Ishikawa (cell line): ENCODE data around the gene IGDCC3.

Experiments
- CREB1 ChIP-seq: IDR thresholded peaks from 2 replicates; pipeline ENCODE4 v1.6.1; 2012; ENCODE audit warnings: low read depth
- EP300 ChIP-seq: IDR thresholded peaks from 2 replicates; pipeline ENCODE4 v1.6.1; 2012; ENCODE audit warnings: borderline replicate concordance
- FOXM1 ChIP-seq: IDR thresholded peaks from 2 replicates; pipeline ENCODE4 v1.6.1; 2012; ENCODE audit warnings: low read depth, borderline replicate concordance
- MAX ChIP-seq: IDR thresholded peaks from 2 replicates; pipeline ENCODE4 v1.6.1; 2012
- NFIC ChIP-seq: IDR thresholded peaks from 2 replicates; pipeline ENCODE4 v1.6.1; 2012
- RAD21 ChIP-seq: IDR thresholded peaks from 2 replicates; pipeline ENCODE4 v1.6.1; 2012; ENCODE audit warnings: low read depth
- REST ChIP-seq: IDR thresholded peaks from 2 replicates; pipeline ENCODE4 v1.6.1; 2012; ENCODE audit warnings: low read depth, mild to moderate bottlenecking
- TAF1 ChIP-seq: IDR thresholded peaks from 2 replicates; pipeline ENCODE4 v1.6.1; 2012; ENCODE audit warnings: low read depth, mild to moderate bottlenecking
- TEAD4 ChIP-seq: IDR thresholded peaks from 2 replicates; pipeline ENCODE4 v1.6.1; 2012
- USF1 ChIP-seq: IDR thresholded peaks from 2 replicates; pipeline ENCODE4 v1.6.1; 2012
- YY1 ChIP-seq: IDR thresholded peaks from 2 replicates; pipeline ENCODE4 v1.6.1; 2012; ENCODE audit warnings: low read depth
- ZBTB7A ChIP-seq: IDR thresholded peaks from 2 replicates; pipeline ENCODE4 v1.6.1; 2012; ENCODE audit warnings: low read depth

IGDCC3 gene

GRCh38 chr15:65381445-65382145 is 3.8 kb upstream of the IGDCC3 start:
- TF ChIP-seq EP300 (no peak), MAX (no peak), FOXM1 (no peak), TEAD4 (no peak), CREB1 (no peak), ZBTB7A (no peak), REST (no peak), YY1 (no peak)

- TF ChIP-seq TEAD4 (no peak), USF1 (no peak), FOXM1 (no peak), RAD21 (no peak), REST (no peak), YY1 (no peak), ZBTB7A (no peak), TAF1 (no peak), MAX (no peak)
Measured at GRCh38 chr15:65379986-65380385, 2.2 kb upstream of the IGDCC3 start.

GRCh38 chr15:65377105-65377975 is 462 bp downstream of the IGDCC3 start:
- TF ChIP-seq USF1, result no peak
- no peak for TF ChIP-seq FOXM1
- TF ChIP-seq NFIC, result no peak
- peak; percentile 12; the same call in 1 of the 2 replicates for TF ChIP-seq TEAD4
- peak; percentile 63; the same call in 1 of the 2 replicates for TF ChIP-seq ZBTB7A

GRCh38 chr15:65376767-65377104 is 1.1 kb downstream of the IGDCC3 start:
- TF ChIP-seq CREB1 (no peak), NFIC (no peak), MAX (peak; percentile 75), REST (no peak), EP300 (no peak), USF1 (peak; percentile 76), ZBTB7A (no peak)
